CD4-positive, alpha-beta T cell treated with Interferon gamma for 1 hour (primary cell): ENCODE measurements around the gene TEAD2.

Experiments used
- DNase-seq: peaks from one replicate; pipeline ENCODE4 v3.0.0-alpha.2; 2020

TEAD2 gene

GRCh38 chr19:49362048-49362928, at the start of gene TEAD2:
Gene TEAD2 (minus strand): TSS chr19:49362416. CDS start chr19:49360075, 2,341 bp downstream.
- no peak for DNase-seq

GRCh38 chr19:49411681-49412326, 49.6 kb upstream of the TEAD2 start:
- DNase-seq = no peak

- DNase-seq = peak; percentile 32
These were observed 47.3 kb upstream of the TEAD2 start for GRCh38 chr19:49409441-49410029.

- DNase-seq = no peak
These were observed 46.7 kb upstream of the TEAD2 start for GRCh38 chr19:49408816-49409440.

GRCh38 chr19:49407482-49408015, 45.3 kb upstream of the TEAD2 start:
- DNase-seq = no peak

- DNase-seq = no peak
These were observed 44.9 kb upstream of the TEAD2 start for GRCh38 chr19:49407079-49407478.

- peak; percentile 11 for DNase-seq
These were observed 41.4 kb upstream of the TEAD2 start for GRCh38 chr19:49403404-49404187.

GRCh38 chr19:49400029-49400428, 37.8 kb upstream of the TEAD2 start:
- DNase-seq = no peak

GRCh38 chr19:49398931-49399330, 36.7 kb upstream of the TEAD2 start:
- DNase-seq = no peak

- DNase-seq = no peak
These were observed 35.9 kb upstream of the TEAD2 start for GRCh38 chr19:49398001-49398615.

- DNase-seq = no peak
These were observed 34.7 kb upstream of the TEAD2 start for GRCh38 chr19:49396738-49397505.

GRCh38 chr19:49395581-49396407, 33.6 kb upstream of the TEAD2 start:
- DNase-seq = no peak

- DNase-seq = no peak
These were observed 31.7 kb upstream of the TEAD2 start for GRCh38 chr19:49393881-49394280.

- peak; percentile 81 for DNase-seq
These were observed 29.6 kb upstream of the TEAD2 start for GRCh38 chr19:49391581-49392399.

- DNase-seq = peak; percentile 38
These were observed 28.7 kb upstream of the TEAD2 start for GRCh38 chr19:49390929-49391359.

GRCh38 chr19:49390131-49390928, 28.1 kb upstream of the TEAD2 start:
- DNase-seq = no peak

GRCh38 chr19:49389406-49389805, 27.2 kb upstream of the TEAD2 start:
- DNase-seq = no peak

GRCh38 chr19:49387936-49388372, 25.7 kb upstream of the TEAD2 start, which contains the start of gene KASH5:
Gene KASH5 (plus strand): TSS chr19:49388249. CDS start chr19:49390884, 2,635 bp downstream.
- peak; percentile 91 for DNase-seq
